Right ventricle myocardium superior (tissue), 1 donor: ENCODE data around the gene ZNF385B. TPM values are rescaled to one million over a fixed set of nuclear protein-coding genes. Genes with fewer than 3 reads are reported as not detected.
"Not testable (repeated sequence)": the region's sequence is repeated elsewhere in the genome, so short reads cannot be mapped to it uniquely, and the experiment has no call there.

ENCODE experiments used
- ATAC-seq: fragments of 200-7000 bp; cut with Tn5 transposase; one replicate; pipeline ENCODE4 v1.9.1; 2020; ENCODE audit warnings: mild to moderate bottlenecking; ENCODE audit not compliant: poor library complexity
- DNase-seq: peaks from one replicate; pipeline ENCODE4 v3.0.0-alpha.2; 2020
- intact Hi-C: fragments of 100-400 bp; cut with DNase I; formaldehyde crosslinking; loops from one replicate; pipeline ENCODE4 v1.11.2; 2022
- total RNA-seq: library from RNA; stranded (reverse); fragmentation: NEBNext Ultra II Directional; extraction: Animal tissue kit (Norgen Biotek cat#: 25700); gene quantifications from one replicate; pipeline ENCODE4 v1.2.1, GENCODE V29; 2021
- donor health status: DM: no; HTN: yes; CAD: no; lungs with severe emphysema.

The ZNF385B gene
- total RNA-seq, 1 donor from 2014 or later = 0.46 TPM

DNA sequence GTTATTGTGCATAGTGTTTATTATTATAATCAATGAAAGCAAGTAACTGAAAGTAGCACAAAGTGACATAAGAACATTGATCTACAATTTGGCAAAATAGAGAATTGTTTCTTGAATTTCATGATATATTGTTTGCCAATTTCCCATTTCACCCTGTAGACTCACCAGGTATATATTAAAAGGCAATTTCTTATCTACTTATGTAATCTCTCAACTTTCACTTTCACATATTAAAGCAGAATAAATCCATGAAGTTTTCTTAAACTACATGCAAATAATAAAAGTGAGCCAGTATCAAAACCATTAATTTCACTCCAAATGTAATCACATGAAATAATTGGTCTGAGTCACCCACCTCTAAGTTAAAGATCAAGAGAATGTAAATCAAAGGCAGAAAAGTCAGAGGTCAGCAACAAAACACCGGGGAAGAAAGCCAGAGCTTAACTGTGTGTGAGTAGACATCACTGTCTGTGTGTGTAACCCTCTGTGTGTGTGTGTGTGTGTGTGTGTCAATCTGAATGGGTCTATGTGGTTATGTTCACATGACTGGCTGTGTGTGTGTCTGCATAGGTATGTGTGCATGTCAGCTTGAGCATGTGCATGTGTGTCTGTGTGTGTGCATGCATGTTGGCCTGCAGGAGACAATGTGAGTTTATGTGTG is 44.1 kb downstream of the ZNF385B start:
- no peak for DNase-seq
- intact Hi-C loops = no loop called here
- ATAC-seq = no peak

DNA sequence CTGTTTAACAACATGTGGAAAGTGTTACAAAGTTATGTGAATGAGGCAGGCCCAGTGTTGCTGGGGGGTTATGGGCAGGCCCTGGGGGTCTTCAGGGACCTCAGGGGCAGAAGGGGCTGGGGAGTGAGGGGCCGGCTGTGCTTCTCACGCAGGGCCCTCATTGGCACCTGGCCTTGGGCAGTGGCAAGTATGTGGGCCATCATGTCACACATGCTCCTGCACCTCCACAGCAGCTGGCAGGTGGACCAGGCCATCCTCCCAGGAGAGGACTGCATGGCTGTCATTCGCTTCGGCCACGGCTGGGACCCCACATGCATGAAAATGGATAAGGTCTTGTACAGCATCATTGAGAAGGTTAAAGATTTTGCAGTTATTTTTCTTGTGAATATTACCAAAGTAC is 47.4 kb downstream of the ZNF385B start:
- ATAC-seq = no peak
- no peak for DNase-seq

DNA sequence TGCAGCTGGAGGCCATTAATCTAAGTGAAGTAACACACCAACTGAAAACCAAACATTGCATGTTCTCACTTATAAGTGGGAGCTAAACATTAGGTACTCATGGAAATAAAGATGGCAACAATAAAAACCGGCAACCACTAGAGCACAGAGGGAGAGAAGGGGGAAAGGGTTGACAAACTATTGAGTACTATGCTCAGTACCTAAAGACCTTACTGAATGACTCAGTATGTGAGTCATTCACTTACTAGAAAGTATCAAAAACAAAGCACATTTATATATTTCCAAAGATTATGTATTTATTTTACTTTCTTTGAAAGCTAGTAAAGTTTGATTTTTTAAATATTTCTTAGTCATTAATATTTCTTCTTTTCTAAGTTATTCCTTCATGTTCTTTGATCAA is 48.9 kb downstream of the ZNF385B start:
- no peak for ATAC-seq
- intact Hi-C loops = no loop called here
- DNase-seq = no peak

More for the DNA sequence above, 47.4 kb downstream of the ZNF385B start:
- intact Hi-C loops = no loop called here

DNA sequence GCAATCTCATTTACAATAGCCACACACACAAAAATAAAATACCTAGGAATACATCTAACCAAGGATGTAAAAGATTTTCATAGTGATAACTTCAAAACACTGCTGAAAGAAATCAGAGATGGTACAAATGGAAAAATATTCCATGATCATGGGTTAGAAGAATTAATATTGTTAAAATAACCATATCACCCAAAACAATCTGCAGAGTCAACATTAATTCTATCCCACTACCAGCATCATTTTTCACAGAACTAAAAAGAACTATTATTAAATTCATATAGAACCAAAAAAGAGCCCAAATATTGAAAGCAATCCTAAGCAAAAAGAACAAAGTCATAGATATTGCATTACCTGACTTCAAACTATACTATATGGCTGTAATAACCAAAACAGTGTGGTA is 50.4 kb downstream of the ZNF385B start:
- intact Hi-C loops = no loop called here
- no peak for ATAC-seq
- no peak for DNase-seq

DNA sequence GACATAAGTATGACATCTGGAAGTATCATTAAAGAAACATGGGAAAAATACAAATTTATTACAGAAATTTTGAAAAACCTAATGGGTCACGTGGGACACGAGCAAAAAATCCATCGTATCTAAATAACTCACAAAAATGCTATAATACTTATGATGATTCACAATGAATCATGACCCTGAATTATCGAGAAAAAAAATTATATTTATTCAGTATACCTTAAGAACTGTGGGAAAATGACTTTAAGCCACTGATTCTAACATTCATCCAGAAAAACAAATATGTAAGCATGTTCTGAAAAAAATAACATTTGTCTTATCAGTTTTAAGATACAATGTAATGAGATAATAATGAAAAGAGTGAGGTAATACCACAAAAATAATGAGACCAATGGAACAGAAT is 51.8 kb downstream of the ZNF385B start:
- intact Hi-C loops = no loop called here
- no peak for DNase-seq
- ATAC-seq = no peak

DNA sequence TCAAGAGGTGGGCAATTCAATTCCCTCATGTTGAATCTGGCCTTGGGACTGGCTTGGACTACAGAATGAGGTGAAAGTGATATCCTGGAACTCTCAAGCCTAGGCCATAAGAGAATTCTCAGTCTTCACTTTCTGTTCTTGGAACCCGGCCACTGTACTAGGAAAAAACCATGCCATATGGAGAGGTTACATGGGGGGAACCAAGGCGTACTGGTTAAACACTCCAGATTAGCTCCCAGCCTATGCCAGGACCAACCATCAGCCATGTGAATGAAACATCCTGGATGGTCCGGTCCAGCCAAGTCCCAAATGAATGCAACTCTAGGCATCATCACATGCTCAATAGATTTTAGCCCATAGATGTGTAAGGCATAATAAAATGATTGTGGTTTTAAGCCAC is 56.4 kb downstream of the ZNF385B start:
- ATAC-seq (no peak), DNase-seq (no peak)
- intact Hi-C loops = no loop called here

DNA sequence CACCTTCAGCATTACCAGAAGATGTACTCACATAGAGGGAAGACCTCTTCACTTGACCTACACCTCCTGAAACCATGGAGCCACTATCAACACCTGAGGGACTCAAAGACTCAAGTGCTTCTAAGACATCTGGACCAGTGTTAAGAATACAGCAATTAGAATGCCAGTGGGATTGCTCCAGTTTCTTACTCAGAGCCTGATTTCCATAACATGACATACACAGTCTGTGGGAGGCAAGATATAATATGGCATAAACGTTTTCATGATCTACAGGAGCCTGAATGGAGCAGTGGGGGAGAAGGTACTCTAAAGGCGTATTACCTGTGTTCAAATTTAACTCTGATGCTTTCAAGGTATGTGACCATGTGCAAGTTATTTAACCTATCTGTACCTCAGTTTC is 57.2 kb downstream of the ZNF385B start:
- DNase-seq (no peak), ATAC-seq (no peak)
- intact Hi-C loops = no loop called here

DNA sequence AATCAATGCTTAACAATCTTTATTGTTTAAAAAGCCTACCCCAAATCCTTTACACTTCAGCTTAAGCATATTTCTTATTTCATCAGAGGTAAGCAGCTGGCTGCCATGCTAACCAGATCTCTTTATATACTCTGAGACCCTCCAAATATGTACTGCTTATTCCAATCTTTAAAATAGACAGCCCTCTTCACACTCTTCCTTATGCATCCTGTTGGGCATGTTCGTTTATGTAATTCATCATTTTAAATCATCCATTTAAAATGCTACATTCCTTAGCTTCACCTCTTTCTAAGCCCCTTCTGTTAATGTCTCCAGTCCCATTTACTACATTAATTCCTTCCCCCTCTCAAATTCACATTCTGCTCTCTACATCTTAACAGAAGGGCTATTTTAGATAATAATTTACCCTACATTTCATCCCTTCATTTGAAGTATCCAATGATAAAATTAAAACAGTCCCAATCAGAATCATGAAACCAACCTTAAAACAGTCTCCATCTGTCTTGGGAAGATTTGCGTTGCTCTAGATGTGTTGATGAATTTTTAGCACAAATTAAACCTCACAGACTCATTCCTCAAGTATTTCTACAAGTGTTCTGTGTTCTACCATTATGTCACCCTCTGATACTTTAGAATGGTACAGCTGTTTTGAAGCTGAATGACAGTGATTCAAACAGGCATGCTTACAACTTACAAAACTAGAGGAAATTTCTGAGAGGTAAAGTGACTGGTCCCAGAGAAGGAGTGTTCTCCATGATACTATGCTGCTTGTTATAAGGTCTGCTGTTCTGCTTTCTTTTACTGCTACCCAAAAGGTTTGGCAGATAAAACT is 59.1 kb downstream of the ZNF385B start:
- no peak for ATAC-seq
- no peak for DNase-seq
- intact Hi-C loops = no loop called here

- intact Hi-C loops = no loop called here
- ATAC-seq (no peak), DNase-seq (no peak)
These were observed 60.6 kb downstream of the ZNF385B start for GRCh38 chr2:179800776-179801175.

GRCh38 chr2:179796213-179797007 is 65.0 kb downstream of the ZNF385B start:
- intact Hi-C loops = no loop called here
- no peak for DNase-seq
- no peak for ATAC-seq

GRCh38 chr2:179793902-179794301 is 67.5 kb downstream of the ZNF385B start:
- ATAC-seq (no peak), DNase-seq (no peak)
- intact Hi-C loops = no loop called here

DNA sequence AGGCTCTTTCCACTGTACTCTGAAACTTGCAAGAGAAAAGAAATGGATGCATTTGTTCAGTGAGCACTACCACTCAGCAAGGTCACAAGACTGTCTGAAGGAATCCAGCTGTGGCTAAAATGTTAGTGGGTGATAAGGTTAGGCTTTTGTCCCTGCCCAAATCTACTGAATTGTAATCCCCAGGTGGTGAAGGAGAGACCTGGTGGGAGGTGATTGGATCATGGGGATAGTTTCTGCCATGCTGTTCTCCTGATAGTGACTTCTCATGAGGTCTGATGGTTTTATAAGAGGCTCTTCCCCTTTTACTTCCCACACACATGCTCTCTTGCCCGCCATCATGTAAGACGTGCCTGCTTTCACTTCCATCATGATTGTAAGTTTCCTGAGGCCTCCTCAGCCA is 68.2 kb downstream of the ZNF385B start:
- intact Hi-C loops = no loop called here
- DNase-seq = no peak
- no peak for ATAC-seq

DNA sequence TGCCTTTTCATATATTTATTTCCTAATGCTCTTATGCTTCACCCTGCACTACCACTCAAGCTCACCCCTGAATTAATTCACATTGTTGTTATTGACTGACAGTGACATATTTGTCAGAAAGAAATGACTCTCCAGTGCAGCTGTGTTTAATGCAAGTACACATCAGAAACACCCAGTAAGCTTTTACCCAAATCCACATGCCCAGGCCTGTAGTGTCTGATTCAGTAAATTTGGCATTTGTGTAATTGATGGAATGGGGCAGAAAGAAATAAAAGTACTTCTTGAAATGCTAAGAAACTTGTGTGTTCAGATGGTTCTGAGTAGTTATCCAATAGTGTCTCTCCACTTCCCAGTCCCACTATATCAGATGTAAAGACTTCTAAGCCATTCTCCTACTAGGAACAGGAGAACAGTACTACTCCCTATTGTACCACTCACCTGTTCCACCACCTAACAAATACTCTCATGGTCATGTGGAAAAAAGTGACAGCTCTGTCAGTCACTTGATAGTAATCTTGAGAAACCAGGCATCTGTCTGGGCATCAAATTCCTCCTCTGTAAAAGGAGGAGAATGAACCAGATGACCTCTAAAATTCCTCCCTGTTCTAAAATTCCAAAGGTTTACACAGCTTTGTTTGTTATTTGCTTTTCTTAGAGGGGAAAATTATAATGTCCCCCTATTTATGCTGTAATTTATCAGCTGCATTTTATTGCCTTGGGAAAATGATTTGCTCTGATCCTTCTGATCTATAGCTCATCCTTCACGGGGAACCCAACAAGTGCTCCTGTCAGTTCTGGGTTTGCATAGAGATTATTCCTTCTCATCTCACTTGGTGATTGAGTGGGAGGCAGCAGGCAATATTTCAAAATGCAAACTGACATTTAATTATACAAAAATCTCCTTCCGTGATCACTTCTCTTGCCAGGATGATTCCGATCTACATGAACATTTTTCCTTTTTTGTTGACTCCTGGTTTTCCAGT is 70.9 kb downstream of the ZNF385B start:
- ATAC-seq (no peak), DNase-seq (no peak)
- intact Hi-C loops = no loop called here

DNA sequence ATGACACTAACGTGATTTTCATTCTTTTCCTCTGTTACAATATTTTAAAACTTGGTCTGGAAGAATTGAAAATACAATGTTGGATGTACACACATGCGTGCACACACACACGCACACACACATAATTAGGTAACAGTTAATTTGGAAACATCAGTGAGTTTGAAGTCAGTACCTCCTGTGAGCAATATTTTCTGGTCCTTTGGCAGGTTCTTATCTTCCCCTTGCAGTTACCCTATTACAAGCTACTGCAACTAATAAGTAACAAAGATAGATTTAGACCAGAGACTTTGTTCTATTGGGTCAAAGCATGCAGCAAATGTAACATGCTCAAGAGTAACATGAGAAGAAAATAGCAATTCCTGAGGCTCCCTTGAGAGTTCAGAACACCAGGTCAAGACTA is 73.3 kb downstream of the ZNF385B start:
- ATAC-seq = no peak
- DNase-seq = no peak
- intact Hi-C loops = no loop called here

DNA sequence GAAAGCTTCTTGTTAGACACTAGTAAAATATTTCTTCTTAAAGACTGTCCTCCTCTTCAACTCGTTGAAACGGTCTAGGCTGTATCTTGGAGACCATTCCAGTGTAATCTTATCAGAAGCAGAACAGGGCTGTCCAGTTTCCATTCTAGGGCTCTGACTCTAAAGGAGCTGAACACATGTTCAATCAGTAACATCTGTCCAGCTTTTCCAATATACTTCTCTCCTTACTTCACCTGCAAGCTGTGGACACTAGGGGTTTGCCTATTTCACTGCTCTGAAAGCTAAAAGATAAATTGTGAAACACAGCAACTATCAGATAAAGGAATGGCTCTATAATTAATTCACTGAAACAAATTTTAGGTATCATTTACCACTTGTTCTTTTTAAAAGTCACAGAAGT is 73.8 kb downstream of the ZNF385B start:
- intact Hi-C loops = no loop called here
- no peak for DNase-seq
- ATAC-seq = no peak

- ATAC-seq (no peak), DNase-seq (no peak)
- intact Hi-C loops = no loop called here
These were observed 75.5 kb downstream of the ZNF385B start for GRCh38 chr2:179785902-179786301.

GRCh38 chr2:179782346-179782745 is 79.1 kb downstream of the ZNF385B start:
- ATAC-seq, intact Hi-C loops, DNase-seq: not testable (repeated sequence)

DNA sequence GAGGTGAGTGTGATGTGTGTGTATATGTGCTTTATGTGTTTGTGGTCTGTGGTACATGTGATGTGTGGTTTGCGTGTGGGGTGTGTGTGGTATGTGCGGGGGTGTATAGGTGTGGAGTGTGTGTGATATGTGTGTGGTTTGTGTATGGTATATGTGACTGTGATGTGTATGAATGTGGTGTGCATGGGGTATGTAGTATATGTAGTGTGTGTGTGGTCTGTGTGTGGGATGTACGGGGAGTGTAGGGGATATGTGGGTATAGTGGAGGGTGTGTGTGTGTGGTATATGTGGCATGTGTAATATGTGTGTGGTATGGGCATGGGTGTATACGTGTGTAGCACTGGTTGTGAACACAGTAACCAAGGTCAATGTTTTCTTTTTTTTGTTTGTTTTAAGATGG is 87.4 kb downstream of the ZNF385B start:
- no peak for DNase-seq
- intact Hi-C loops = no loop called here
- no peak for ATAC-seq

DNA sequence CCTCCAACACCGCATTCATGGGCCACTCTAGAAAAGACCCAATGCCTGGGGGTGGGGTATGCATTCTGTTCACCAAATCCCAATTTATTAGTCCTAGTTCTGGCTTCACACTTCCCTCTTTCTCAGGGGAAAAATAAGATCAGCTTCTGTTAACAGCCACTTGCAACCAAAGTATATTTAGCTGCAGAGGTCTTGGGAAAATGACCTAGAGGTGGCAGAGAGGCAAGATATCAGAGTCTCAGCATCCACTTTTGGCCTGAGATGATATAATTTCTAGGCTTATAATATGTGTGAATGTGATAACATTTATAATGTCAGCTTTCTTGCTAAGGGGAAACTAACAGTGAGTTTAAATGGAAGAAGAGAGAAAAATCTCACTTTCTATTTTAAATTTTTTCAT is 89.1 kb downstream of the ZNF385B start:
- intact Hi-C loops = no loop called here
- no peak for ATAC-seq
- DNase-seq = no peak
